Immature natural killer cell (primary cell): ENCODE results near the gene AP1AR. TPM values are rescaled to one million over a fixed set of nuclear protein-coding genes. Genes with fewer than 3 reads are reported as not detected.

Source experiments
- polyA plus RNA-seq, 3 donors: library from polyadenylated mRNA; unstranded; fragments of 300-500 nt; fragmentation: Illumina TruSeq; gene quantifications; one replicate each; pipeline ENCODE4 v1.2.3, GENCODE V29; 2021

AP1AR gene
- polyA plus RNA-seq, 3 donors from 2014 or later, result 13.8 to 16.1 (median 14.0) TPM

Other genes starting within 250 kb of the AP1AR start
- gene FAM241A, start 86.3 kb upstream of the AP1AR start, polyA plus RNA-seq, result 1 to 10 TPM in 1 of 3 donors, under 1 TPM in 2; 0.67 to 1.4 (median 0.71) TPM
- 10 to 100 TPM; 17.2 to 28.0 (median 26.5) TPM for gene TIFA, start 54.1 kb downstream of the AP1AR start, polyA plus RNA-seq
- 1 to 10 TPM in 1 of 3 donors, under 1 TPM in 1, not detected in 1; 0.32 to 1.3 TPM for gene ALPK1, start 65.6 kb downstream of the AP1AR start, polyA plus RNA-seq